DOHH2 (cell line): Measurements from ENCODE around the gene MAP1LC3C.
"Not testable (repeated sequence)": the region's sequence is repeated elsewhere in the genome, so short reads cannot be mapped to it uniquely, and the experiment has no call there.

Experiments
- EZH2phosphoT487 ChIP-seq: fragments of 200-600 bp; sonication (generic); IDR thresholded peaks from 2 replicates; pipeline ENCODE4 v1.6.1; 2017; ENCODE audit warnings: borderline replicate concordance, mild to moderate bottlenecking, antibody characterized with exemption, low read length, moderate library complexity, mixed read lengths
- TF ChIP-seq, protein P1 (sequence below): fragments of 200-600 bp; sonication (generic); IDR thresholded peaks from one replicate; pipeline ENCODE4 v1.5.1; 2014; ENCODE audit warnings: antibody characterized with exemption, mild to moderate bottlenecking, low read depth, low read length; ENCODE audit not compliant: poor library complexity, severe bottlenecking

GRCh38 chr1:241988389-241988930 lies 10.4 kb downstream of the MAP1LC3C start:
- TF ChIP-seq, protein P1, sequence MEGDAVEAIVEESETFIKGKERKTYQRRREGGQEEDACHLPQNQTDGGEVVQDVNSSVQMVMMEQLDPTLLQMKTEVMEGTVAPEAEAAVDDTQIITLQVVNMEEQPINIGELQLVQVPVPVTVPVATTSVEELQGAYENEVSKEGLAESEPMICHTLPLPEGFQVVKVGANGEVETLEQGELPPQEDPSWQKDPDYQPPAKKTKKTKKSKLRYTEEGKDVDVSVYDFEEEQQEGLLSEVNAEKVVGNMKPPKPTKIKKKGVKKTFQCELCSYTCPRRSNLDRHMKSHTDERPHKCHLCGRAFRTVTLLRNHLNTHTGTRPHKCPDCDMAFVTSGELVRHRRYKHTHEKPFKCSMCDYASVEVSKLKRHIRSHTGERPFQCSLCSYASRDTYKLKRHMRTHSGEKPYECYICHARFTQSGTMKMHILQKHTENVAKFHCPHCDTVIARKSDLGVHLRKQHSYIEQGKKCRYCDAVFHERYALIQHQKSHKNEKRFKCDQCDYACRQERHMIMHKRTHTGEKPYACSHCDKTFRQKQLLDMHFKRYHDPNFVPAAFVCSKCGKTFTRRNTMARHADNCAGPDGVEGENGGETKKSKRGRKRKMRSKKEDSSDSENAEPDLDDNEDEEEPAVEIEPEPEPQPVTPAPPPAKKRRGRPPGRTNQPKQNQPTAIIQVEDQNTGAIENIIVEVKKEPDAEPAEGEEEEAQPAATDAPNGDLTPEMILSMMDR: not testable (repeated sequence)
- not testable (repeated sequence) for TF ChIP-seq EZH2phosphoT487
